Measurements from ENCODE around the gene ZC3H7B. TPM values are rescaled to one million over a fixed set of nuclear protein-coding genes. Genes with fewer than 3 reads are reported as not detected.
A peak's percentile ranks its signal among the peaks of the same experiment; 100 is the strongest.

The ZC3H7B gene
- total and polyA plus RNA-seq, 2 donors from 2014 or later = 28.3 to 68.6 TPM

- Histone ChIP-seq H3K4me3 (ENCODE audit: low read length in 3 of 3) (no peak overlapping the region), H3K9me3 (ENCODE audit: control insufficient read depth in 2 of 3, insufficient read depth in 1 of 3, low read length in 3 of 3) (no peaks in the 10 kb centered on the region), H3K9ac (ENCODE audit: low read length in 3 of 3) (no peak overlapping the region), H3K4me1 (ENCODE audit: control insufficient read depth in 2 of 3, insufficient read depth in 2 of 3, low read depth in 1 of 3, low read length in 3 of 3) (no peaks in the 10 kb centered on the region), H3K36me3 (ENCODE audit: control insufficient read depth in 2 of 3, insufficient read depth in 3 of 3, low read length in 3 of 3) (no peaks in the 10 kb centered on the region), H3K27me3 (ENCODE audit: control insufficient read depth, insufficient read depth, low read length) (no peaks in the 10 kb centered on the region), H3K27ac (ENCODE audit: low read depth in 2 of 2, low read length in 2 of 2) (no peak overlapping the region)
- intact Hi-C loops (cut with DNase I) = no loop called here
- TF ChIP-seq, protein P1, sequence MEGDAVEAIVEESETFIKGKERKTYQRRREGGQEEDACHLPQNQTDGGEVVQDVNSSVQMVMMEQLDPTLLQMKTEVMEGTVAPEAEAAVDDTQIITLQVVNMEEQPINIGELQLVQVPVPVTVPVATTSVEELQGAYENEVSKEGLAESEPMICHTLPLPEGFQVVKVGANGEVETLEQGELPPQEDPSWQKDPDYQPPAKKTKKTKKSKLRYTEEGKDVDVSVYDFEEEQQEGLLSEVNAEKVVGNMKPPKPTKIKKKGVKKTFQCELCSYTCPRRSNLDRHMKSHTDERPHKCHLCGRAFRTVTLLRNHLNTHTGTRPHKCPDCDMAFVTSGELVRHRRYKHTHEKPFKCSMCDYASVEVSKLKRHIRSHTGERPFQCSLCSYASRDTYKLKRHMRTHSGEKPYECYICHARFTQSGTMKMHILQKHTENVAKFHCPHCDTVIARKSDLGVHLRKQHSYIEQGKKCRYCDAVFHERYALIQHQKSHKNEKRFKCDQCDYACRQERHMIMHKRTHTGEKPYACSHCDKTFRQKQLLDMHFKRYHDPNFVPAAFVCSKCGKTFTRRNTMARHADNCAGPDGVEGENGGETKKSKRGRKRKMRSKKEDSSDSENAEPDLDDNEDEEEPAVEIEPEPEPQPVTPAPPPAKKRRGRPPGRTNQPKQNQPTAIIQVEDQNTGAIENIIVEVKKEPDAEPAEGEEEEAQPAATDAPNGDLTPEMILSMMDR (IDR thresholded peaks at IDR 0.05; ENCODE audit: borderline replicate concordance, extremely low read depth, insufficient read depth) = no peak
- no peak for DNase-seq
- no peak for FAIRE-seq
Measured at GRCh38 chr22:41296826-41297667, 4.3 kb upstream of the ZC3H7B start.

- no peaks in the 10 kb centered on the region for H3K27me3 ChIP-seq (ENCODE audit: control insufficient read depth, insufficient read depth, low read length)
- intact Hi-C loops (cut with DNase I) = no loop called here
- H3K4me1 ChIP-seq (ENCODE audit: control insufficient read depth in 2 of 3, insufficient read depth in 2 of 3, low read depth in 1 of 3, low read length in 3 of 3) = peaks cover 0 to 6% (median 4%) of the 10 kb centered on the region in 3 donors
- H3K27ac ChIP-seq (ENCODE audit: low read depth in 2 of 2, low read length in 2 of 2) = no peak overlapping the region
- H3K9me3 ChIP-seq (ENCODE audit: control insufficient read depth in 2 of 3, insufficient read depth in 1 of 3, low read length in 3 of 3) = no peaks in the 10 kb centered on the region
- DNase-seq (peak in 1 of 5 donors; percentile 12), FAIRE-seq (no peak)
- H3K36me3 ChIP-seq (ENCODE audit: control insufficient read depth in 2 of 3, insufficient read depth in 3 of 3, low read length in 3 of 3) = no peaks in the 10 kb centered on the region
- H3K4me3 ChIP-seq (ENCODE audit: low read length in 3 of 3) = peak overlapping the region; percentile 31 to 74 (median 54)
- TF ChIP-seq, protein P1 (IDR thresholded peaks at IDR 0.05; ENCODE audit: borderline replicate concordance, extremely low read depth, insufficient read depth) = no peak
- peak overlapping the region in 1 of 3 donors; percentile 47 for H3K9ac ChIP-seq (ENCODE audit: low read length in 3 of 3)
Measured at GRCh38 chr22:41300661-41301060, 664 bp upstream of the ZC3H7B start.

DNA sequence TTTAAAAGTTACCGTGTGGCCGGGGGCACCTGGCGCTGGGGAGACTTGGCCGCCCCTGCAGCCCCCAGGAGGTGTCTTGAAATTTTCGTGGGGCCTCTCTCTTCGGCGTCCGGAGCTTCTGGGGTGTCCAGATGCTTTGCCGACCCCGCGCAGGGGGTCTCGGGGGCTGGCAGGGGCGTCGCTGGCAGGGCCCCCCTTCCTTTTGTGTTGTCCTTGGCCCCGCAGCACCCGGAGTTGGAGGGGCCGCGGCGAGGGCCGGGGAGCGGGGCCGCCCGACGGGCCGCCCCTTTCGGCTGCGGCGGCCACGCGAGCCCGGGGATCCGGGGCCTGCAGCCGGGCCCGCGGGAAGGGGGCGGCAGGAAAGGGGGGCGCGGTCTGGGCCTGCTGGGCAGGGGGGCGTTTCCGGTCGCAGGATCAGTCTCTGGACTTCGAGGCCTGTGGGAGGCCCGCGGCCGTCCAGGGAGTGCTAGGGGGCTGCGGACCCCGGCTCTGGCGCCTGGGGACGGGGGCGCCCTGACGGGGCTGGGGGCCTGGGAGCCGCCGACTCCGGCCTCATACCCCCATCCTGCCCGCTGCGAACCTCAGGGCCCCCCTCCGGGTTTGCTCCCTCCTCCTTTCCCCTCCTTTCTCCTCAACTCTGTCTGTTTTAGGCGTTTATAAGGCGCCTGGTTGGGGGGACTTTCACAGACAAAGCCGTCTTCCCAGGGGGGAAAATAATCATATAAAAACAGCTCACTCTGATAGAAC, 869 bp downstream of the ZC3H7B start:
- DNase-seq = peak in 4 of 5 donors; percentile 66 to 82 (median 72)

More for the DNA sequence above, 869 bp downstream of the ZC3H7B start:
- intact Hi-C loops (cut with DNase I) = no loop called here
- TF ChIP-seq, protein P1 (IDR thresholded peaks at IDR 0.05; ENCODE audit: borderline replicate concordance, extremely low read depth, insufficient read depth) = no peak
- Histone ChIP-seq H3K9me3 (ENCODE audit: control insufficient read depth in 2 of 3, insufficient read depth in 1 of 3, low read length in 3 of 3) (no peaks in the 10 kb centered on the region), H3K27me3 (ENCODE audit: control insufficient read depth, insufficient read depth, low read length) (no peaks in the 10 kb centered on the region), H3K36me3 (ENCODE audit: control insufficient read depth in 2 of 3, insufficient read depth in 3 of 3, low read length in 3 of 3) (no peaks in the 10 kb centered on the region), H3K9ac (ENCODE audit: low read length in 3 of 3) (peak overlapping the region; percentile 47 to 65 (median 47)), H3K27ac (ENCODE audit: low read depth in 2 of 2, low read length in 2 of 2) (peak overlapping the region; percentile 74 to 80), H3K4me1 (ENCODE audit: control insufficient read depth in 2 of 3, insufficient read depth in 2 of 3, low read depth in 1 of 3, low read length in 3 of 3) (peaks cover 2 to 7% (median 4%) of the 10 kb centered on the region in 3 donors), H3K4me3 (ENCODE audit: low read length in 3 of 3) (peak overlapping the region; percentile 51 to 74 (median 54))
- no peak for FAIRE-seq
